Measurements from ENCODE around the gene TBX19.
"Not testable (repeated sequence)": the region's sequence is repeated elsewhere in the genome, so short reads cannot be mapped to it uniquely, and the experiment has no call there.

The TBX19 gene

DNA sequence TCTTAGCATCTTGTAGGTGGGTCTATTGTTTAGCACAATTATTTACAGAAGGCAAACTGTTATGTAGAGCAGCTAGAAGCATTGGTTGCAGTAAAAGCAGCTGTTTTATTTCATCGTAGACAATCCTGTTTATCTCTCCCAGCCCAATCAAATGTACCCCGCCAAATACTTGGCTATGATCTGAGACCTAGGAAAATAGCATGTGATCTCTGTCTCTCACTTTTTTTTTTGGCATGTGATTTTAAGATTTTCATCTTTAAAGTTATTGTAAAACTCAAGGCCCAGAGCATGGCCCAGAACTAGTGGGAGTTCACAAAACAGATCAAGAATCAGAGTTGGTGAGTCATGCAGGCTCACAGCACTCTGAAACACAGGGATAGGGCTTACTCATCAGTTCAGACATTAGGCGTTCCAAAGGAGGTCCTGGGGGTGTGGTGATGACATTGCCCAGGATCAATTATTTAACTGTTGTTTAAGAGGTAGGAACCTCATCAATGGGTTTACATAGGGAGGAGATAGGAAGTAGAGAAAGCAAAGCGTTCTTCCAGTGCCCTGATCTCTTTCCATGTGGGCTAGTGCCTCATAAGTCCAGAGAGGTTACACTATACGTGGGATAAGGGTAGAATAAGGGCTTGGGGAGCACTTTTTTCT is 40.2 kb downstream of the TBX19 start:
- DNase-seq = no peak

DNA sequence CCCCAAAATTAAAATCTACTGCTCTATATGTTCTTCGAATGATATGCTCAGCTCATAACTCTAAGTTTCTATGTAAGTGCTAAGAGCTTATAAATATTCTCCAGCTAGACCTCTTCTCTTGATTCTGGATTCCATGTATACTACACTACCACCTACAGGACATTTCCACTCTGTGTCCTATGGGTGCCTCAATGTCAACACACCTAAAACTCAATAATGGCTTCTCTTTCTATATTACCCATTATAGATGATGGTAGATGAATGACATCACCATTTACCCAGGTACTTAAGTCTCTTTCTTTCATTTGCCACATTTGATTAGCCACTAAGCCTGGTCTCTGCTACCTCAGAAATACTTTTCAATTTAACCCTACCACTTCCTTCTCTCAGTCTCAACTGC is 41.3 kb downstream of the TBX19 start:
- DNase-seq = no peak

DNA sequence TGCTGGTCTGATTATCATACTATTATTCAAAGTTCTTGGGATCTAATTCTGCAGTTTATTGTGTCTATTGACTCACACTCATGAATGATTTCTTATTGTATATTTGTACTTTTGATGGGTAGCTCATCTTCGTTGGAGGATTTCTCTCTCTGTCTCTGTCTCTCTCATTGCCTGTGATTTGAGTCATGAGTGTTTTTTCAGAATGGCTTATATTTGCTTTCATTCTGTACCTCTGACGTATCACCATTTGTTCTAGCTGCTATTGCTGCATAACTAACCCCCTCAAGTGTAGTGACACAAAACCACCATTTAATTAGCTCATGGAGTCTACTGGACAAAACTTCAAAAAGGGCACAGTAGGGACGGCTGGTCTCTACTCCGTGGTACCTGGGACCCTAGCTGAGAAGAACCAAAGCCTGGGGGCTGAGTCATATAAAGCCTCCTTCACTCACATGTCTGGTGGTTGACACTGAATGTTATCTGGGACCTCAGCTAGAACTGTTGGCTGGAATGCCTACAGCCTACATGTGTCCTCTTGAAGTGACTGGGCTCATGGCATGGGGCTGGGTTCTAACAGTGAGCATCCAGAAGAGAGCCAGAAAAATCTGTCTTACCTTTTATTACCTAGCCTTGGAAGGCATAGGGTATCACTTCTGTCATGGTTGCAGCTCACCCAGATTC is 44.2 kb downstream of the TBX19 start:
- no peak for DNase-seq

DNA sequence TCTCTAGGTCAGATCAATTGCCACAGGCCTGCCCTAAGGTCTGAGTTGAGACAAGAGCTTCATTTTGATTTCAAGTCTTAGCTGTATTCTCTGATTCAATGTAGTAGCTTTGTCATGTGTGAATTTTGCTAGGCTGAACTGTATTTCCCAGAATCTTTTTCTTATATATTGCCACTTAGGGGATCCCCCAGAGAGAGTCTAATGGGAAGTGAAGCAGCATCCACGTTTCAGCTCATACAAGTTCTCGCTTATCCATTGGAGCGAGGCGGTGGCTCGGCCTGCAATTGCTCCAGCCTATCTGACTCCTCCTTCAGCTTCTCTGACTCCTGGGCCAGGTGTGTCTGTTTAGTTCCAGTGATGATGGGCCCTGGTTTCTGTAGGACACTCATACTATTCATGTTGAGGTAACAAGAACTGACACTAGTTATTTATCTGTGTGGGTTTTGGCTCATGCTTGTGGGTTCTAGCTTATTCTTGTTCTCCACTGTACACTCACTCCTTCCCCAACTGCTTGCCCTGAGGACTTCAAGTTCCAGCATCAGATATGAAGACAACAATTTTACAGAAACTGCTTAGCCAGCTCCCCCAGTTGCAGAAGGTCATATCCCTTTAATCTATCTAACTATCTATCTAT is 48.2 kb downstream of the TBX19 start:
- no peak for DNase-seq

DNA sequence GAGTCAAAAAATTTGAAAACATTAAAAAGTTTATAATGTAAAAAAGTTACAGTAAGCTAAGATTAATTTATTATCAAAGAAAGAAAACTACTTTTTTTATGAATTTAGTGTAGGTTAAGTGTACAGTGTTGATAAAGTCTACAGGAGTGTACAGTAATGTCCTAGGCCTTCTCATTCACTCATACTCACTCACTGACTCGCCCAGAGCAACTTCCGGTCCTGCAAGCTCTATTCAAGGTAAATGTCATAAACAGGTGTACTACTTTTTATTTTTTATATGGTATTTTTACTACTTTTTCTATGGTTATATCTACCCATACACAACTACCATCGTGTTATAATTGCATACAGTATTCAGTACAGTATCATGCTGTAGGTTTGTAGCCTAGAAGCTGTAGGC is 49.6 kb downstream of the TBX19 start:
- no peak for DNase-seq

DNA sequence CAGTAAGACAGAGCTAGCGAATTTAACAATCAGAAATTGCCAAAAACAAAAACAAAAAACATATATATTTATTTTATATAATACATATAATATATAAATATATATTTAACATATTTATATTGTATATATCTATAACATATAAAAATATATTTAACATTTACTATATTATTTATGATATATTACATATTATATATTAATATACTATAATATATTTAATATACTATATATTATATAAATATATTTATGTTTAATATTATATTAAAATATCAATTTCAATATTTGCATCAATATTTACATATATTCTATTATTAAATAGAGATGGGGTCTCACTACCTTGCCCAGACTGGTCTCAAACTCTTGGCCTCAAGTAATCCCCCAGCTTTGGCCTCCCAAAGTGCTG is 50.9 kb downstream of the TBX19 start:
- DNase-seq = no peak

DNA sequence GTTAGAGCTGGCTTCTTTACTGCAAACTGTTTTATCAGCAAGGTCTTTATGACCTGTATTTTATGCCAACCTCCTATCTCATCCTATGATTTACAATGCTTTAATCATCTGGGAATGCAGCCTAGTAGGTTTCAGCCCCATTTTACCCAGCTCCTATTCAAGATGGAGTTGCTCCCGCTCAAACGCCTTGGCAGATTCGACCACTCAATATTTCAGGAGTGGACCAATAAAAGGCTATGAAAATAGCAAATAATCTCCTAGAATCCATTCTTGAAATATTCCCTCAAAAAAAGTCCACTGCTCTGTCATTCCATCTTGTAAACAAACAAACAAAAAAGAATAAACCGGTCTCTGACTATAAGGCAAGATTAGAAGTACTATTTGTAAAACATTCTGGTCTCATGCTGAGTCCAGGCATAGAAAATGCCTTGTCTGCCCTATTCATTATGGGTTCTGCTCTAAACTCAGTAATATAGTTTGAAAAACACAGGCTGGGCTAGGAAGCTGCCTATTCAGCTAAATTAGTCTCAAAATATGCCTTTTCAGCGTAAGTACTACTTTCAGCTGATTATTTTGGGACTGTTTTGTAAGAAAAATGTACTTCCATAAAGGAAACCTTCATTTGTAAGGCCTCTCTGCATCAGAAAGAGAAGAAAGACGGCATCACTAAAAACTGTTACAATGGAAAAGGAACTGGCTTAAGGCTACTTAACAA is 53.0 kb downstream of the TBX19 start:
- no peak for DNase-seq

DNA sequence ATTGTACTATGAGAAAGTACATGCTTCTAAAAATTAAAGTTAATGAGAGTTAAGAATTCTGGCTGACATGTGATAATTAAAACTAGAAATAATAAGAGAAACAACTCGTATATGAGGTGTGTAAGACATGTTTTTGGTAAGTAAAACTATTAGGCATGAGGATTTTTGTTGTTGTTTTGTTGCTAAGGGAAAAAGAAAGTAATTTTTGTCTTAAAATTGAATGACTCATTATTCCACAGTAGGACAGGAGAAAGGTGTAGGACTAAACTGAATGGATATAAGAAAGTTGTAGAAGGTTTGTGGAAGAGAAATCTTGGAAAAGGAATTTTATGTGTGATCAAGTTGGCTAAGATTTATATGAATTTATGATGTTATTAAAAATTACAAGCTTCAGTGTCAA is 54.8 kb downstream of the TBX19 start:
- DNase-seq = no peak

DNA sequence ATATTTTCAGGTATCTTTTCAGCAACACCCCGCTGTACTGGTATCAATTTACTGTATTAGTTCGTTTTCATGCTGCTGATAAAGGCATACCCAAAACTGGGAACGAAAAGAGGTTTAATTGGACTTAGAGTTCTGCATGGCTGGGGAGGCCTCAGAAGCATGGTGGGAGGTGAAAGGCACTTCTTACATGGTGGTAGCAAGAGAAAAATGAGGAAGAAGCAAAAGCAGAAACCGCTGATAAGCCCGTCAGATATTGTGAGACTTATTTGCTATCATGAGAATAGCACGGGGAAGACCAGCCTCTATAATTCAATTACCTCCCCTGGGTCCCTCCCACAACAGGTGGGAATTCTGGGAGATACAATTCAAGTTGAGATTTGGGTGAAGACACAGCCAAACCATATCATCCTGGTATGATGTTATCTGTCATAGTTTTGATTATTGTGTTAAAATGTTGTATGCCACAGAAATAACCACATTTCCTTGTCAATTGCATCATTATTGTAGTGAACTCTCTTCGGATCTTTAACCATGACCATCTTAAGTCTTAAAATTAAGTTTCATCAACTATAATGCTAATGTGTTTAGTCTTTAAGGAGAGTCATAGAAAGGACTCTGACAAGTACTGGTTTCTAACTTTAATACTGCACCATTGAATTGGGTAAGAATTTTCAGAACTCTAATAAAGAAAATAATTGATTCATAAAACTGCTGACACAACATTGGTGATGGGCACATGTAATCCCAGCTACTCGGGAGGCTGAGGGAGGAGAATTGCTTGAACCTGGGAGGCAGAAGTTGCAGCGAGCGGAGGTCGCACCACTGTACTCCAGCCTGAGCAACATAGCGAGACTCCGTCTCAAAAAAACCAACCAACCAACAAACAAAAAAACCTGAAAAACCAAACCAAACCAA is 58.2 kb downstream of the TBX19 start:
- no peak for DNase-seq

DNA sequence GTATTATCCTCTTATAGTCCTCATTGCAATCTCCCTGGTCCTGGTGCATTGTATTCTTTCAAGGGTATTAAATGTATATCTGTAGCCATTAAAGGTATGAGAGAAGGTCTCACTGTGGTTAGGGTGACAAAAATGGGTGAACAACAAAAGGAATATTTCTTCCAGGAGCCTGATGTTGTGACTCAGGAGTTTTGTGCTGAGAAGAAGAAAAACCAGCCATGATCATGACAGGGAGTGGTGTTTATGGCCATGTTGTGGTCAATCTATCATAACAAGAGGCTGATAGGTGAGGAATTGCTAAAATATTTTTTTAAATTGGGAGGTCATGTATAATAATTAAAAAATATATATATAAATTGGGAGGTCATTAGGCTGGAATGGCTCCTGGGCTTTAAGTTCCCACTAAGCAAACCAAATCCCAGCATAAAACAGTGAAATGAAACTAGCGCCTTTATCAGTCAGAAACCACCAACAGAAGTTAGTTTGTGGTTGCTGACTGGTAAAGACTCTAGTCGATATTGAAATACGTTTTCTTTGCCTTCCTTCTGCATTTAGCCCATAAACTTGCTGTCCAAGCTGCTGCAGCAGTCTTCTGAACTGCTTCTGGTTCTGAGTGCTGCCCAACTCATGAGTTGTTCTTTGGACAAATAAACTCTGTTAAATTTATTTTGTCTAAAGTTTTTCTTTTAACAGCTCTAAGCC is 60.3 kb downstream of the TBX19 start:
- DNase-seq = no peak

DNA sequence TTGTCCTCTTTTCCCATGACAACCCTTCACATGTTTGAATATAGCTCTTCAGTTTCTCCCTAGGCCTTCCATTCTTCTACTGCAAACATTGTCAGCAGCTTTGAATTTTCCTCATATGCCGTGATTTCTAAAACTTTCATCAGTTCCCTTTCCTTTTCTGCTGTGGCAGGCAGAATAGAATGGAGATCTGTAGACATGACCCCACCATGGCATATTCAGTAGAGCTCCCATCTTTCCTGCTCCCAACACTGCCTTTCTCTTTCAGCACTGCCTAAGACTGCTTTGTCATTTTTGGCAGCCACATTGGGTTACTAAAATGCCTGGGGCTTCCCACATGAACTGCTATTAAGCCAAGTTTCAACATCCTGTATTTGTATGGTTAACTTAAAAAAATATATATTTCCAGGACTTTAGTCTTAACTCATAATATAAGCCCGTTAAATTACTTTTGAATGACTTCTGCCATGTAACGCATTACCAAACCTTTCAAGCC is 60.9 kb downstream of the TBX19 start:
- DNase-seq = no peak

DNA sequence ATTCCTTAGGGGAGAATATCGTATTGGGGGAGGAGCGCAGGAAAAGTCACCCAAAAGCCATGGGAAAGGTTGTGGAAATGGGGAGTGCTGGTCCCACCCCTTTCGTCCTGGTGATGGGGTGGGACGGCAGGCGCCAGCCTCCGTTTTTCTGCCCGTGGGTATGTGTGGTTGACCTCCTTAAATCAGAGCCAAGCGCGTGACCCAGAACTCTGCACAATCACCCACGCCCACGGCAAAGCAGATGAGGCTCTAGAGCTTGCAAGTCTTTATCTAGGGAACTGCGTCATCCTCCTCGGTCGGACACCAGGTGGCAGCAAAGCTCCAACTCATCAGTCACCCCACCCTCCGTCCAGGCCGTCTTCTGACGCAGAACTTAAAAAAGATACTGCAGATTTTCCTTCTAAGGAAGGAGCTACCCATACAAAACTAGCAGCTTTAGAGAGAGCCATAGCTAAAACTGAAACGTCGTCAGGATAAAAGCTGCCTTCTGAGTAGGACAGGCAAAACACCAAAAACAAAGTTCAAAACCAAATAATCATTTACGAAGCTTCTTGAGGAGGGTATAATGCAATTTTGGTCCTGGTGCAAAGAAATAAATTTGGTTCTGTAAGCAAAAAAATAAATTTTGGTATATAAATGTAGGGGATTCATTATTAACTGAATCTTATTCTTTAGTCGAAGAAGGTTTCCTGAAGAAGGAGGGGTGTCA is 62.0 kb downstream of the TBX19 start:
- peak; percentile 75 for DNase-seq

DNA sequence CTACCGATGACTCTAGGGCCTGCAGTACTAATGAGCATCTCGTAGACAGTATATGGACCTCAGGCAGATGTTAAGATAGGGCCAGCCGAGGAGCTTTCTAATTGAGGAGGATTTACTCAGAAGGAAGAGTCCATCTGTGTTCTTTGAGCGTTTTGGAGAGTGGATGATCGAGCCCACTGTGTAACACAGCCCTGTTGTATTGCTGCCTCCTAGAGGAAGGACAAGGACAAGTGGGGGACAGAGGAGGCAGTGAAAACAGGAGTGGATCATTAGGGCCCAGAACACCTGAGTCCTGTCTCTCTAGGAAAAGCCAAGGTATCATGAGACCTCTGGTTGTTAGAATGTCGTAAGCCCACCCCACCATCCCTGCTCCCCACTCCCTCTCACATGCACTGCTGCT is 62.9 kb downstream of the TBX19 start:
- DNase-seq = no peak

DNA sequence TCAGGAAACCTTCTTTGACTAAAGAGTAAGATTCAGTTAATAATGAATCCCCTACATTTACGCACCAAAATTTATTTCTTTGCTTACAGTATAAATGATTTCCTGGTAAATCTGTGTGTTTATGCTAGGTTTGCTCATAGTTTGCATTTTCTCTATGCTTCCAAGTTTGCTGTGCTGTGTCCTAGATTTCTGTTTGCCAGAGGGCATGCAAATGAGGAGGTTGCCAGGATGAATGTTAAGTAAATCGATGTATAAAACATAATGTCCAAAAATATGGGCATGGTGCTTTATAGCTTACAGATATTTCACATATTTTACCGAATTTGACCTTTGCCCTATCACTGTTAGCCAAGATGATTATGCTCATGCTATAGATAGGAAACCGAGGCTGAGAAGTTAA is 63.8 kb downstream of the TBX19 start:
- no peak for DNase-seq

DNA sequence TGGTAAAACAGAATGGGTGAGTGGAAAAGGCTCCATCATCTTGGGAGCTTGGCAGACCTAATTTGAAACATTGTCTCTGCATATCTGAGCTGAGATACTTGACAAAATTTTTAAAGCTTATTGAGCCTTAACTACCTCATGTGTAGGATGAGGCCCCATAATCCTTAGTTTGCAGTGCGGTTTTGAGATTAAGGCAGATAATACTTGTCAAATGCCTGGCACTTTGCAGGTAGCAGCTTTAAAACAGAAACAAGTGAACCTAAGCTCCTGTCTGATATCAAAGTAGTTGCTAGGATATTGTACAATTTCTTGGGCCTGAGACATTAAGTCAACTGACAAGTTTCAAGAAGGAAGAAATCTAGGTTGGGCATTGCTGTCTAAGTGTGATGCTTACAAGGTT is 65.3 kb downstream of the TBX19 start:
- no peak for DNase-seq

DNA sequence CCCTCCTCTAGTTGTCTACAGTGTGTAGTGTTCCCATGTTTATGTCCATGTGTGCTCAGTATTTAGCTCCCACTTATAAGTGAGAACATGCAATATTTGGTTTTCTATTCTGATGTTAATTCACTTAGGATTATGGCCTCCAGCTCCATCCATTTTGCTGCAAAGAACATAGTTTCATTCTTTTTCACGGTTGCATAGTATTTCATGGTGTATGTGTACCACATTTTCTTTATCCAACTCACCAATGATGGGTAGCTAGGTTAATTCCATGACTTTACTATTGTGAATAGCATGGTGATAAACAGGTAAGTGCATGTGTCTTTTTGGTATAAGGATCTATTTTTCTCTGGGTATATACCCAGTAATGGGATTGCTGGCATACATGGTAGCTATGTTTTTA is 67.0 kb downstream of the TBX19 start:
- no peak for DNase-seq

DNA sequence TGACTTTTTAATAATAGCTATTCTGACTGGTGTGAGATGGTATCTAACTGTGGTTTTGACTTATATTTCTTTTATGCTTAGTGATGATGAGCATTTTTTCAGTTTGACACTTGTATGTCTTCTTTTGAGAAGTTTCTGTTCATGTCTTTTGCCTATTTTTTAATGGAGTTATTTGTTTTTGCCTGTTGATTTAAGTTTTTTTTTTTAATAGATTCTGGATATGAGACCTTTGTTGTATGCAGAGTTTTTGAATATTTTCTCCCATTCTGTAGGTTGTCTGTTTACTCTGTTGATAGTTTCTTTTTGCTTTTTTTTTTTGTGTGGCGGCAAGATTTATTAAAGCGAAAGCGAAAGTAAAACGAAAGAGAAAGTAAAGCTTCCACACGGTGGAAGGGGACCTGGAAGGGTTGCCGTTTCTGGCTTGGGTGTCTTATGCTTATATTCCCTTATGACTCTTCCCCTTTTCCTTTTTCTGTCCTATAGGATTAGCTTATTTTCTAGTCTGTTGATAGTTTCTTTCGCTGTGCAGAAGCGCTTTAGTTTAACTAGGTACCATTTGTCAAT is 67.6 kb downstream of the TBX19 start:
- DNase-seq = no peak

DNA sequence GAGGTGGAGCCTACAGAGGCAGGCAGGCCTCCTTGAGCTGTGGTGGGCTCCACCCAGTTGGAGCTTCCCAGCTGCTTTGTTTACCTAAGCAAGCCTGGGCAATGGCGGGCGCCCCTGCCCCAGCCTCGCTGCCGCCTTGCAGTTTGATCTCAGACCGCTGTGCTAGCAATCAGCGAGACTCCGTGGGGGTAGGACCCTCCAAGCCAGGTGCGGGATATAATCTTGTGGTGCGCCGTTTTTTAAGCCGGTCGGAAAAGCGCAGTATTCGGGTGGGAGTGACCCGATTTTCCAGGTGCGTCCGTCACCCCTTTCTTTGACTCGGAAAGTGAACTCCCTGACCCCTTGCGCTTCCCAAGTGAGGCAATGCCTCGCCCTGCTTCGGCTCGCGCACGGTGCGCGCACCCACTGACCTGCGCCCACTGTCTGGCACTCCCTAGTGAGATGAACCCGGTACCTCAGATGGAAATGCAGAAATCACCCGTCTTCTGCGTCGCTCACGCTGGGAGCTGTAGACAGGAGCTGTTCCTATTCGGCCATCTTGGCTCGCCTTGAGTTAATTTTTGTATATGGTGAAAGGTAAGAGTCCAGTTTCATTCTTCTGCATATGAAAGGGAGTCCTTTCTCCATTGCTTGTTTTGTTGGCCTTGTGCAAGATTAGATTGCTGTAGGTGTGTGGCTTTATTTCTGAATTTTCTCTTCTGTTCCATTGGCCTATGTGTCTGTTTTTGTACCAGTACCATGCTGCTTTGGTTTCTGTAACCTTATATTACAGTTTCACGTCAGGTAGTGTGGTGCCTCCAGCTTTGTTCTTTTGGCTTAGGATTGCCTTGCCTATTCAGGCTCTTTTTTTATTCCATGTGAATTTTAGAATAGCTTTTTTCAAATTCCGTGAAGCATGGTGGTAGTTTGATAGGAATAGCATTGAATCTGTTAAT is 73.9 kb downstream of the TBX19 start:
- DNase-seq = not testable (repeated sequence)

DNA sequence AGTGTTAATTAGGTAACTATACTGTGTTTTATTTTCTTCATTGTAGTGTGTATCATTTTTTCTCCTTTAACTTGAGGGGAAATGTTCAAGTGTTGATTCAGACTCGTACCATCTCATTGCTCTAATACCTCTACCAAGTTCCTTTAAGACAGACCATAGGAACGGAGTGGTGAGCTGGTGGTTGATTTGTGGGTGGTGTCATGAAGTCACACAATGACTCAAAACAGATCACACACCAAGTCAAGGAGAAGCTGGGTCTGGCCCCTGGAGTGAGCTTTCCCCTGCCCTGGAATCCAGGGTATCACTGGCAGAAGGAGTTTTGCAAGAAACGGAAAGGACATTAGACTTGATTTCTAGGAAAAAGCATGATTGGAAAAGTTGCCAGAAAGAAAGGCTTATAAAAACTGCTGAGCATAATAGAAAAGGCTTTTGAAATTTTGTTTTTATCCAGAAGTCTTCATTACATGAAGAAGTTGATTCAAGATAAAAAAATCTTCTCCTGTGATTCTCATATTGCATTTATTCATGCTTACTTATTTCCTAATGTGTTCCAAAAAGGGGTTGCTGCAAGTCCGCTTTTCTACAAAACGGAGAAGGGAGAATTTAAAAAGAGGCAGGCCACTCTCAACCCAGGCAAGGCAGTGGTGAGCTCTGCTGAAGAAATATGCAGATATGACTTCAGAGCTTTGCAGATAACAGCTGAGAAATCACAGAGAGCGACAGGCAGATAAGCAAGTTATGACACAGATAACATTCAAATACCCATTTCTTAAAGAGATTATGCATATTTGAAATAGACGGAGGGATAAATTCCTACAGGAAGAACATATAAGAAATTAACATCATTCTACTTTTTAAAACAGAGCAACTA is 79.7 kb downstream of the TBX19 start:
- no peak for DNase-seq

All from effector CD8-positive, alpha-beta T cell (primary cell).